GM18499 (cell line): Measurements from ENCODE around the gene TCF7L2.

Experiments used
- ATAC-seq: cut with Tn5 transposase; IDR thresholded peaks from one replicate; pipeline ENCODE4 v1.9.1; 2021; ENCODE audit warnings: moderate number of reproducible peaks; ENCODE audit not compliant: insufficient read depth, unreplicated experiment

The TCF7L2 gene

GRCh38 chr10:113202011-113202410, 252.0 kb downstream of the TCF7L2 start:
- ATAC-seq = no peak

DNA sequence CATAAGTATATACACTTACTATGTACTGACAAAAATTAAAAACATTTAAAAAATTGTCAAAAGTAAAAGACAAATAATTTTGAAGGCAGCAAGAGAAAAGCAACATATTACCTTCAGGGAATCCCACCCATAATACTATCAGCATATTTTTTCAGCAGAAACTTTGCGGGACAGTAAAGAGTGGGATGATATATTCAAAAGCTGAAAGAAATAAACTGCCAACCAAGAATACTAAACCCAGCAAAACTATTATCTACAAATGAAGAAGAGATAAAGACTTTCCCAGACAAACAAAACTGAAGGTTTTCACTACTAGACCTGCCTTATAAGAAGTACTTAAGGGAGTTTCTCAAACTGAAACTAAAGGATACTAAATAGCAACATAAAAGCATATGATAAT, 257.9 kb downstream of the TCF7L2 start:
- ATAC-seq = no peak

- ATAC-seq = no peak
Measured at GRCh38 chr10:113213035-113213434, 263.0 kb downstream of the TCF7L2 start.

DNA sequence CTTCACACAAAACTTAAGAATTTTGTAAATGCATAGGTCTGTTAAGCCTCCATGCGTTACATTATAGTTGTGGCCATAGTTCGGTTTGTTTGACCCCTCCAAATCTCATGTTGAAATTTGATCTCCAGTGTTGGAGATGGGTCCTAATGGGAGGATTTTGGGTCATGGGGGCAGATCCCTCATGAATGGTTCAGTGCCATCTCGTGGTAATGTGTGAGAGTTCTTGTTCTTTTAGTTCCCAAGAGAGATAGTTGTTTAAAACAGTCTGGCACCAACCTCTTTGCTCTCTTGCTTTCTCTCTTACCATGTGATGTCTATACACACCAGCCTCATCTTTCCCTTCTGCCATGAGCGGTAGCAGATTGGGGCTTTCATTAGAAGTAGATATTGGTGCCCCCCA, 264.3 kb downstream of the TCF7L2 start:
- ATAC-seq = no peak

GRCh38 chr10:113216102-113216501, 266.1 kb downstream of the TCF7L2 start:
- no peak for ATAC-seq
